NCI-H2227 (cell line): ENCODE measurements around the gene DERL3.

ENCODE experiments used
- DNase-seq: peaks from one replicate; lab custom pipeline; 2025; ENCODE audit not compliant: unreplicated experiment; lab: John Stamatoyannopoulos, UW

DERL3 gene

GRCh38 chr22:23847991-23848864 lies 9.4 kb upstream of the DERL3 start:
- no peak for DNase-seq

DNA sequence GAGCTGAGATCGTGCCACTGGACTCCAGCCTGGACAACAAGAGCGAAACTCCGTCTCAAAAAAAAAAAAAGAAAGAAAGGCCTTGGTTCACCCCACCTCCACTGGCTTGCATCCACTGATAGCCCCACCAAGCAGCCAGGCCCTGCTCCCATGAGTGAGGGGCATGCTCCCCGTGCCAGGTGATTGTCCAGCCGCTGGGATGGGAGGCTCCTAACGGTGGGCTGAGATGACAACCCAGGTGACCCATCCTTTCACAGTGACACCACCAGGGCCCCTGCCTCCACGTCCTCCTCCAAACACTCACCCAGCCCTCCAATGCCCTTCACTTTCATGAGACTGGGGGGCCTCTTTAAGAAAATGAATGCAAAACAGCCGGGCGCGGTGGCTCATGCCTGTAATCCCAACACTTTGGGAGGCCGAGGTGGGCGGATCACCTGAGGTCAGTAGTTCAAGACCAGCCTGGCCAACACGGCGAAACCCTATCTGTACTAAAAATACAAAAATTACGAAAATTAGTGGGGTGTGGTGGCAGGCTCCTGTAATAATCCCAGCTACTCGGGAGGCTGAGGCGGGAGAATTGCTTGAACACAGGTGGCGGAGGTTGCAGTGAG lies 8.6 kb upstream of the DERL3 start:
- DNase-seq = no peak

- no peak for DNase-seq
Observed at GRCh38 chr22:23846081-23846469, 7.3 kb upstream of the DERL3 start.

DNA sequence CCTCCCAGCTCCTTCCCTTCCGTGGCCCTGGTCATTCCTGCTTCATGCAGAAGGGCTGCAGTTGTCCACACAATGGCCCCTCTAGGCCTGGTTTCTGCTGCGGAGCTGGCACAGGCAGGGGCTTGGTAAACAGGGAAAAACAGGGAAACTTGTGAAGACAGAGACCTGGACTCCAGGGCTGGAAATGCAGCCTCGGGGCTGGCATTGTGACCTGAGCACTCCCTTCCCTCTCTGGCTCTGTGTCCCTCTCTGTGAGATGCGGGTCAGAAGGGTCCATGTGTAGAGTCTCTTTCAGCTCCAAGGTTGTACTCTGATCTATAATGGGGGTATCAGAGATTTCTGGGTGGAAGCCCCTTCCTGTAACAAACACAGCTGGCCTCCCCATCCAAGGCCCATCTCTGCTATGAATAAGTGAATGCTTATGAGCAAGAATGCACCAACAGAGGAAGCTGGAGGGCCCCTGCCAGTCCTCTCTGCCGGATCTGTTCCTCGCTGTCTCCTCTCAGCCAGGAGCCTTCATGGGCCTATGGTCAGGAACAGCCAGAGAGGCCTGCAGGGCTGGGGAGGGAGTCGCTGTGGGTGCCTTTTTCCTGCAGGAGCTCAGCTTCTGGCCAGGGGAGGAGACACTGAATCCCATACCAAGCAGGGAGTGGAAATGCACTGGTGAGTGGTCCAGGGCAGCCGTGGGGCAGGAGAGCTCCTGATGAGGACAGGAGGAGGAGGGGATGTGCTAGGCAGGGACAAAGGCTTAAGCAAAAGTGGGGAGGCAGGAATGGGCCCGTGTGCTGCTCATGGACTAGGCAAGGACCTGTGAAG lies 6.7 kb upstream of the DERL3 start:
- DNase-seq = no peak

GRCh38 chr22:23844739-23845202 lies 6.0 kb upstream of the DERL3 start:
- no peak for DNase-seq

GRCh38 chr22:23842599-23842998 lies 3.8 kb upstream of the DERL3 start:
- DNase-seq = no peak

GRCh38 chr22:23841736-23842445 lies 3.1 kb upstream of the DERL3 start:
- no peak for DNase-seq

- DNase-seq = no peak
Observed at GRCh38 chr22:23841292-23841691, 2.5 kb upstream of the DERL3 start.

- no peak for DNase-seq
Observed at GRCh38 chr22:23840026-23840425, 1.2 kb upstream of the DERL3 start.

DNA sequence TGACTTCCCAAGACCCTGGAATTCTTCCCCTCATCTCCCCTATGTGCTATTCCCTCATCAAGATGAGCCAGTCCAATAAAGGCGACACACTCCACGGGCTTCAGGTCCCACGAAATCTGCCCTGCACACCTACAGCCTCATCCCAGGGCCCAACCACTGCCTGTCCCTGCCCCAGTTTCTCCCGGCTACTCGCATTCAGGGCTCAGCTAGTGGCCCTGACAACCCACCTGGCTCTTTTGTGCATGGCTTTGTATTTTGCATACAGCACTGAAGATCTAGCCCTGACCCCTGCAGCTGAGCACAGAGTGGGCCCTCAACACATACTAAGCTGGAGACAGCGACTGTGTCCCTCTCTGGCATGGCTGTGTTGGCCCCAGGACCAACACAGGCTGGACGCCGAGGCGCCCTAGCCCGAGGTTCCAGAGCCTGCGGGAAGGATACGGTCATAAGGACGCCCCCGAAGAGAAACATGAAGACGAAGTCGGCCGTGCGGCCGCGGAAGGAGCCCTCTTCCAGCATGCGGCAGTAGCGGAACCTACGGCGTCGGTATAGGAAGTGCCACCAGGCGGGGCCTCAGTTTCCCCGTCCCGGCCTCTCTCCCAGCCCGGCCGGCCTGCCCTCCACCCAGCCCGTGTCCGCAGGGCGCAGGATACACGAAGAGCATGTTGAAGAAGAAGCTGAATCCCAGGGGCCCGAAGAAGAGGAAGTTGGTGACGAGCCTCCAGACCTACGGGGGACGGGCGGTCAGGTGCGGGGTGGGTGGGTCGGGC lies 710 bp downstream of the DERL3 start:
- DNase-seq = peak; percentile 22

GRCh38 chr22:23837496-23837859 lies 1.3 kb downstream of the DERL3 start:
- no peak for DNase-seq

DNA sequence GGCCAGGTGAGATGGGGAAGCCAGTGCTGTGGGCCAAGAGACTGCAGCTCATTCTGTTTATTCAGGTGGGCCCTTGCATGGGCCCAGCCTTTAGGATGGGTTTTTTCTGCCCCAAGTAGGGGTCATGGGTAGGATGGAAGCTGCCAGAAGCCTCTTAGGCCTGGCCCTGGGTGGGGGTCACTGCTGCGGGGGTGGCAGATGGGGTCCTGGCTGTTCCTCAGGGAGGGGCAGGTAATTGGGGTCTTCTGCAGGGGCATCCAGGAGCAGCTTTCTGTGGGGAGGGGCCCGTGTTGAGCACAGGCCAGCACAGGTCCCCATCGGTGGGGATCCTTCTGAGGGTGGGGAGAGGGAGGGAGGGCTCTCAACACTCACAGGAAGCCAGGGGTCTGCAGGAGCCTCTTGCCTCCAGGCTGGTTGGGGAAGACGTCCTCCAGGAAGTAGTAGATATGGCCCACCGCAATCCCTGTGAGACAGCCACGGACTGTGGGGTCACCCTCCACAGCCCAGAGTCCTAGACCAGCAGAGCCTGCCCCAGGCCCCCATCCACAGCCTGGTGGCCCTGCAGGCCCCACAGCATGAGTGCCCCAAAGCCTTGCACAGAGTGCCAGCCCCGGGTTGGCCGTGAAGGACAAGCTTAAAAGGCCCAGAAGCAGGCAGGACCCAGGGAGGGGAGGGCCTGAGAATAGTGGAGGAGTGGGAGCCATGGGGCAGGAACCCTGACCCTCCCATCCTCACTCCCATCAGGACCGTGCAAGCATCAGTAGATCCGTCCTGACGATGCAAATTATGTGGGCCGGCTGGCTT lies 1.9 kb downstream of the DERL3 start:
- DNase-seq = no peak

- no peak for DNase-seq
Observed at GRCh38 chr22:23836281-23836680, 2.5 kb downstream of the DERL3 start.

- DNase-seq = no peak
Observed at GRCh38 chr22:23835484-23836144, 3.2 kb downstream of the DERL3 start.

DNA sequence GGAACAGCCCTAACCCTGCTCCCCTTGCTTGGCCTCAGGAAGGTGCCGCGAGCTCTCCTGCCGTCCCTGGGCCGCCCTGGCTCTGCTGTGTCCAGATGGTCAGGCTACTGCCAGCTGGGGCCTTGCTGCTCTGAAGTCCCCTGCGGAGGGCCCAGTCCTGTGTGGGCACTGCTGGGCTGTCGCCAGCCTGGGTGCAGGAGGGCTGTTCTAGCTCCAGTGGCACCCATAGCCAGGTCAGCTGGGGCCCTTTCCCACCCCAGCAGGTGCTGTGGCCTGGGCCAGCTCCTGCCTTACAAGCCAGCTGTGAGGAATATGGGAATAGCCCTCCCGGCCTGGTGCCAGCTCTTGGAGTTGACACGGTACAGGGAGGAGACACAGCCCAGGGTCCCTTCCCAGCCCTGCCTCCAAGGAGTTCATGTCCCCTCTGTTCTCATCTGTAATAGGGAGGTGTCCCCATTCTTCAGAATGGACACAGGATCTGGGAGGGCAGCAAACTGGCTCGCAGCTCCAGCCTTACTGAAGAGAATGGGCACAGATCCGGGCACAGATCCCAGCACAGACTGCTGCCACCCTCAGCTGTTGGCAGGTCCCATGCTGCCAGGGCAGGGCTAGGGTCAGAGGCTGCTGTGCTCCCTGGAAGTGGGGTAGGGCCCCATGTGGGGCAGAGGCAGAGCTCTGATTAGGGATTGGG lies 3.9 kb downstream of the DERL3 start:
- DNase-seq = no peak

- no peak for DNase-seq
Observed at GRCh38 chr22:23834406-23834792, 4.4 kb downstream of the DERL3 start.

DNA sequence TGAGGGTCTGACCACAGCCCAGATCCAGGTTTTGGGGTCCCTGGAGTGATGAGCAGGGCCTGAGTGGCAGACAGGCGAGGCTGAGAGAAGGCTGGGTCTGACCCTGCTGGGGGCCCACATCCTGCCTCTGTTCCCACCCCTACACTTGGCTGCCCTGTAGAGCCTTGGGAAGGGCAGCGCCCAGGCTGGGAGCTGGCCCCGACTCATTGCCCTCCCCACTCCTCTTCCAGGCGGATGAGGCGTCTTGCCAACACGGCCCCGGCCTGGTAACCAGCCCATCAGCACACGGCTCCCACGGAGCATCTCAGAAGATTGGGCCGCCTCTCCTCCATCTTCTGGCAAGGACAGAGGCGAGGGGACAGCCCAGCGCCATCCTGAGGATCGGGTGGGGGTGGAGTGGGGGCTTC lies 4.9 kb downstream of the DERL3 start:
- DNase-seq = no peak

DNA sequence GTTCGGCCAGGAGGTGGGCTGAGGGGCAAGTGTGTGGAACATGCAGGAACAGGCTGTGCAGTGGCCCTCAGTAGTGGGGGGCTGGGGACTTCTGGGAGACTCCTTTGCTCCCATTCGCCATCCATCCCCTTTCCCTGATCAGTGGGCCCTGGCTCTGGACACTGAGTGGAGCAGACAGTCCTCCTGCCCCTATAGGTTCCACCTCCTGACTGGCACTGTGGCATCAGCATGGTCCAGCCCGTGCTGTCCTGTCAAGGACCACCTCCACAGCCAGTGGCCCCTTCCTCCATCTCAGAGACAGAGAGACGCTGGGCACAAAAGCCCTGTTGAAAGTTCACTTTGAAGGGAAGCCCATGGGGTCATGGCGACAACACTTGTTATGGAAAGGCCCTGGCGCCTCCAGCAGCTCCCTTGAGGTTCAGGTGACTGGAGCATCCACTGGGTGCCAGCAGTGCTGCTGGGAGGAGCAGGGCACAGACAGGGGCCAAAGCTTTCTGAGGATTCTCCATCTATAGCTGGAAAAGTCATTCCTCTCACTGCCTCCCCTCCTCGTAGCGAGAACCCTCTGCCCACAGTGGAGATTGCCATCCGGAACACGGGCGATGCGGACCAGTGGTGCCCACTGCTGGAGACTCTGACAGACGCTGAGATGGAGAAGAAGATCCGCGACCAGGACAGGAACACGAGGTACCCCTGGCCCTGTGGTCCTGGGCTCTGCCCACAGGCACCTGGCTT lies 5.6 kb downstream of the DERL3 start:
- no peak for DNase-seq
